ENCODE data around the gene CNTNAP2. TPM values are rescaled to one million over a fixed set of nuclear protein-coding genes. Genes with fewer than 3 reads are reported as not detected.

The CNTNAP2 gene
- total and polyA plus RNA-seq, 3 donors from 2014 or later: 4.3 to 6.1 (median 4.4) TPM

- no peaks in the 10 kb centered on the region for H3K27me3 ChIP-seq
Observed at GRCh38 chr7:146885231-146885630, 768.6 kb downstream of the CNTNAP2 start.

GRCh38 chr7:146889806-146890555 lies 773.4 kb downstream of the CNTNAP2 start:
- no peak for TF ChIP-seq CTCF (IDR thresholded peaks at IDR 0.05)
- no peak for TF ChIP-seq POLR2A (IDR thresholded peaks at IDR 0.05)
- H3K36me3 ChIP-seq (ENCODE audit: low read depth, missing control alignments): no peaks in the 10 kb centered on the region
- intact Hi-C loops (cut with DNase I; ENCODE audit: low total_unique reads): no loop called here
- no peaks in the 10 kb centered on the region for H3K4me1 ChIP-seq
- WGBS, 2 donors: 85 to 90% methylated on average over 6 of the region's 6 CpGs
- H3K9me3 ChIP-seq: no peaks in the 10 kb centered on the region
- no peak for DNase-seq
- no peak overlapping the region for H3K27ac ChIP-seq
- no peaks in the 10 kb centered on the region for H3K27me3 ChIP-seq
- H3K4me3 ChIP-seq: no peak overlapping the region

More at GRCh38 chr7:146885231-146885630, 768.6 kb downstream of the CNTNAP2 start:
- Histone ChIP-seq H3K4me1 (no peaks in the 10 kb centered on the region), H3K36me3 (ENCODE audit: low read depth, missing control alignments) (no peaks in the 10 kb centered on the region), H3K4me3 (no peak overlapping the region), H3K27ac (no peak overlapping the region), H3K9me3 (no peaks in the 10 kb centered on the region)
- DNase-seq: no peak
- intact Hi-C loops (cut with DNase I; ENCODE audit: low total_unique reads): no loop called here
- no peak for TF ChIP-seq CTCF (IDR thresholded peaks at IDR 0.05)
- TF ChIP-seq POLR2A (IDR thresholded peaks at IDR 0.05): no peak
- whole genome bisulfite sequencing, 2 donors: 60 to 68% methylated on average over 2 of the region's 2 CpGs

GRCh38 chr7:146892151-146892550 lies 775.5 kb downstream of the CNTNAP2 start:
- Histone ChIP-seq H3K9me3 (no peaks in the 10 kb centered on the region), H3K4me1 (no peaks in the 10 kb centered on the region), H3K27me3 (no peaks in the 10 kb centered on the region), H3K27ac (no peak overlapping the region), H3K4me3 (no peak overlapping the region), H3K36me3 (ENCODE audit: low read depth, missing control alignments) (no peaks in the 10 kb centered on the region)
- TF ChIP-seq POLR2A (IDR thresholded peaks at IDR 0.05) (no peak), CTCF (IDR thresholded peaks at IDR 0.05) (no peak)
- intact Hi-C loops (cut with DNase I; ENCODE audit: low total_unique reads): no loop called here
- WGBS, 2 donors: 57 to 73% methylated on average over 2 of the region's 2 CpGs
- no peak for DNase-seq

- TF ChIP-seq POLR2A (IDR thresholded peaks at IDR 0.05) (no peak), CTCF (IDR thresholded peaks at IDR 0.05) (no peak)
- WGBS, 2 donors: 80 to 86% methylated on average over 3 of the region's 3 CpGs
- no peaks in the 10 kb centered on the region for H3K9me3 ChIP-seq
- no peak overlapping the region for H3K27ac ChIP-seq
- H3K36me3 ChIP-seq (ENCODE audit: low read depth, missing control alignments): no peaks in the 10 kb centered on the region
- no peak overlapping the region for H3K4me3 ChIP-seq
- no peaks in the 10 kb centered on the region for H3K27me3 ChIP-seq
- no peak for DNase-seq
- no peaks in the 10 kb centered on the region for H3K4me1 ChIP-seq
- intact Hi-C loops (cut with DNase I; ENCODE audit: low total_unique reads): no loop called here
Observed at GRCh38 chr7:146894927-146895326, 778.3 kb downstream of the CNTNAP2 start.

- Histone ChIP-seq H3K4me3 (no peak overlapping the region), H3K36me3 (ENCODE audit: low read depth, missing control alignments) (no peaks in the 10 kb centered on the region), H3K4me1 (no peaks in the 10 kb centered on the region), H3K27me3 (no peaks in the 10 kb centered on the region), H3K27ac (no peak overlapping the region), H3K9me3 (no peaks in the 10 kb centered on the region)
- no peak for TF ChIP-seq CTCF (IDR thresholded peaks at IDR 0.05)
- no peak for TF ChIP-seq POLR2A (IDR thresholded peaks at IDR 0.05)
- intact Hi-C loops (cut with DNase I; ENCODE audit: low total_unique reads): no loop called here
- WGBS, 2 donors: 14 to 19% methylated on average over 1 of the region's 1 CpG
- DNase-seq: no peak
Observed at GRCh38 chr7:146902266-146902665, 785.7 kb downstream of the CNTNAP2 start.

All from testis (tissue), 3 donors.